Right ventricle myocardium superior (tissue), 1 donor: Measurements from ENCODE around the gene GLDC. TPM values are rescaled to one million over a fixed set of nuclear protein-coding genes. Genes with fewer than 3 reads are reported as not detected.
A peak's percentile ranks its signal among the peaks of the same experiment; 100 is the strongest.

Source experiments
- ATAC-seq: fragments of 200-7000 bp; cut with Tn5 transposase; one replicate; pipeline ENCODE4 v1.9.1; 2020; ENCODE audit warnings: mild to moderate bottlenecking; ENCODE audit not compliant: poor library complexity
- DNase-seq: peaks from one replicate; pipeline ENCODE4 v3.0.0-alpha.2; 2020
- intact Hi-C: fragments of 100-400 bp; cut with DNase I; formaldehyde crosslinking; loops from one replicate; pipeline ENCODE4 v1.11.2; 2022
- total RNA-seq: library from RNA; stranded (reverse); fragmentation: NEBNext Ultra II Directional; extraction: Animal tissue kit (Norgen Biotek cat#: 25700); gene quantifications from one replicate; pipeline ENCODE4 v1.2.1, GENCODE V29; 2021
- donor health status: DM: no; HTN: yes; CAD: no; lungs with severe emphysema.

GLDC gene
- total RNA-seq, 1 donor from 2014 or later: not detected

DNA sequence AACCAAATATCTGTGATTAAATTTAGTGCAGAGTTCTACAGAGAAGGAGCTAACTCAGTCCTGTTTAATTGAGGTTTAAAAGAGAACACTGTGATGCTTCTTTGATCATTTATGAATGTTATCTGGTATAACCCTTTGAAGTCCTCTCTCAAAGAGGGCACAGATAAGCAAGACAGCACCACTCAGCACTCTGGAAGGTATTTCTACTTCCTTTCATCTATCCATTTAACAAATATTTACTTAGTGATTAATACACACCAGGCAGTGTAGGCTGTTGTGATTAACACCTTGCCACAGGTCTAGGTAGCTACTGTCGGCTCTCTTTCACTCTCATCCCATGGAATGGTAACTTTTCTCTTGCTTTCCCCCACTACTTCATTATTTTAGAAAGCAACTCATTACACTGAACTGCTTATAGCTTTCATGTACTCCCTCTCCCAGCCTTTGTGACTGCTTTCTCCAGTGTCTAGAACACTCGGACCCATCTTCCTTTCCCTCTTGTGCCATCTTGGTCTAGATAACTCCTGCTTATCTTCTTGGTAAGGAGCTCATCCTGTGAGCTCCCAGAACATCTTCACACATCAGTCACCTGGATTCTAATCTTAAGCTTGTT is 54.7 kb downstream of the GLDC start:
- ATAC-seq (no peak), DNase-seq (no peak)
- intact Hi-C loops: no loop called here

DNA sequence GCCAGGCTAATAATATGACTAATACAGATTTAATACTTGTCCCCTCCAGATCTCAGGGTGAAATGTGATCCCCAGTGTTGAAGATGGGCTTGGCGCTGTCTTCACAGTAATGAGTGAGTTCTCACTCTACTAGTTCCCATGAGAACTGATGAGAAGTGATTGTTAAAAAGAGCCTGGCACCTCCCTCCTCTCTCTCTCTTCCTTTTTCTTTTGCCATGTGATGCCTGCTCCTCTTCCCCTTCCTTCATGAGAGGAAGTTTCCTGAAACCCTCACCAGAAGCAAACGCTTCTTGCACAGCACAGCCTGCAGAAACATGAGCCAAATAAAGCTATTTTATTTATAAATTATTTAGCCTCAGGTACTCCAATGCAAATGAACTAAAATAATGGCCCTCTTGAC is 55.2 kb downstream of the GLDC start:
- ATAC-seq: no peak
- intact Hi-C loops: no loop called here
- DNase-seq: no peak

DNA sequence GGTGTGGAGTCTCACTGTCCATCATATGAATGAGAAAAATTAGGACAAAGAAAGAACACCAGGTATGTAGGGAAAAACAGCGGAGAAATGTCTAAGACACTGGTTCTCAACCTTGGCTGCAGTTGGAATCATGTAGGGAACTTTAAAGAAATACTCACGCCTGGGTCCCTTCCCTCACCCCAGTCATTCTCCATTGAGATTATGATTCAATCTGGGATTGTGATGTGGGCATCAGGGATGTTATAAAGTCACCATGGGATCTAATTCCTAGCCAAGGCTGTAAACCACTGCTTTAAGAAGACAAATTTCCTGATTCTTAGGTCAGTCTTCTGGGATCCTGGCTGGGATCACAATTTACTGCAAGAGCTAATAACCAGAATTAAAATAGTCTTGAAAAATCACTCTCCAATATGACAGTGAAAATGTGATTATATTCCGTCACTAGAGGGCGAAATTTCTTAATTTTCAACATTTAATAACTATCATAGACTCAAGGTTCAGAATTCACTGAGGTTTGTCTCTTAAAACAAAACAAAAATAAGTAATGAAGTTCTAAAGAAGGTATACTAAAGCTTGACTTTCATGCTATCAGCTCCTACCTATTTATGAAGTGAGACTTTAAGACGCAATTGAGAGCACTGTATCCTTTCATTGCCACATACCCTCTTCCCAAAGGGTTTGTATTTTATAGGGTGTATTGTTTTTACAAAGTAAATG is 60.5 kb downstream of the GLDC start:
- DNase-seq (no peak), ATAC-seq (peak; percentile 45)
- intact Hi-C loops: loop anchor here (10.0 kb wide), 1 partner anchor 80 kb away; no protein-coding TSS in a partner anchor

DNA sequence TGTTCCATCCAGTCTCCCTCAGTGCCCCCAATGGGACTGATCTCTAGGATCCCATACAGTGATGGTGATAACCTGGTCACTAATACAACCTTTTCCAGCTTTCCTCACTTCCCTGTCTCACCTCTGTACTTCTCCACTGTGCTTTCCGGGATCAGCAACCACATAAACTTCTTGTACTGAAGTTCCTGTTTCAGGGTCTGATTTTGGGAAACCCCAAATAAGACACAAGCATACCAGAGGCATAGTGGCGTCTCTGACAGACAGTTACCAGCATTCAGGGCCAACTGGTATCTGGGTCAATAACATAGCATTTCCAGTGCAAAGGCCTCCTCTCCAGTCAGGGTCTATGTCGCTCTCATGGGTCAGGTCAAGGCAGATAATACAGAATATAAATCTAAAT is 64.3 kb downstream of the GLDC start:
- ATAC-seq: no peak
- no peak for DNase-seq
- intact Hi-C loops: loop anchor here (10.0 kb wide), 1 partner anchor 84 kb away; no protein-coding TSS in a partner anchor

DNA sequence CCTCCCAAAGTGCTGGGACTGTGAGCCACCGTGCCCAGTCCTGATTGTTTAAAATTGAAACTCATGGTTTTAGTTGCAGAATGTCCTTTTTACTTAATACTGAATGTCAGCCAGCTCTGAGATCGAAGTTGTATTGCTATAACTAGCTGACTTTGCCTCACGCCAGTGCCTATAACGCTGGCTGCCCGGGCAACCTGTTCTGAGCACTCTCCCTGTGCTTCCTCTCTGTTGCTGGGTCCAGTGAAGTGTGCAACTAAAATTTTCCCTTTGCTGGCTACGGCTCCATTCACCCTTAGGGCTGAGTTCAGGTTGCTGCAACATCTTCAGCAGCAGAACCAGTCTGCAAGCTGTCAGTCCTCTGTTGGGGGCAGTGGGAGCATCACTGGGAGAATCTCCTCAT is 65.9 kb downstream of the GLDC start:
- ATAC-seq: no peak
- no peak for DNase-seq
- intact Hi-C loops: loop anchor here (10.0 kb wide), 1 partner anchor 85 kb away; no protein-coding TSS in a partner anchor

DNA sequence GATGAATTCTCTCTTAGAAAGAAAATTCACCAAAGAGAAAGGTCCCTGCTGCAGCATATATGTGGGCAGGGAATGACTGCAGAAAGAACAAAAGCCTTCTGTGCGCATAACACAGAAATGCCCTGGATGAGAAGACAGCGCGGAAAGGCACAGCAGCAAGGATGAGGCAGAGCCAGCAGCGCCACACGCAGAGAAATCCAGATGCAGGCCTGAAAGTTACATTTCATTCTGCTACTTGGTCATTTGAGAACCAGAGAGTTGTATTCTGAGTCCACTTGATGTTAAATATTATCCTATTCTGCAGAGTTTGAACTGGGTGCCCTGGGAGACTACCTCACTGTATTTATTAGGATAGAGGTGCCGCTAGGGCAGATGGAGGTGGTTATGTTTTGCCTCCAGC is 68.5 kb downstream of the GLDC start:
- ATAC-seq: no peak
- intact Hi-C loops: no loop called here
- DNase-seq: no peak

DNA sequence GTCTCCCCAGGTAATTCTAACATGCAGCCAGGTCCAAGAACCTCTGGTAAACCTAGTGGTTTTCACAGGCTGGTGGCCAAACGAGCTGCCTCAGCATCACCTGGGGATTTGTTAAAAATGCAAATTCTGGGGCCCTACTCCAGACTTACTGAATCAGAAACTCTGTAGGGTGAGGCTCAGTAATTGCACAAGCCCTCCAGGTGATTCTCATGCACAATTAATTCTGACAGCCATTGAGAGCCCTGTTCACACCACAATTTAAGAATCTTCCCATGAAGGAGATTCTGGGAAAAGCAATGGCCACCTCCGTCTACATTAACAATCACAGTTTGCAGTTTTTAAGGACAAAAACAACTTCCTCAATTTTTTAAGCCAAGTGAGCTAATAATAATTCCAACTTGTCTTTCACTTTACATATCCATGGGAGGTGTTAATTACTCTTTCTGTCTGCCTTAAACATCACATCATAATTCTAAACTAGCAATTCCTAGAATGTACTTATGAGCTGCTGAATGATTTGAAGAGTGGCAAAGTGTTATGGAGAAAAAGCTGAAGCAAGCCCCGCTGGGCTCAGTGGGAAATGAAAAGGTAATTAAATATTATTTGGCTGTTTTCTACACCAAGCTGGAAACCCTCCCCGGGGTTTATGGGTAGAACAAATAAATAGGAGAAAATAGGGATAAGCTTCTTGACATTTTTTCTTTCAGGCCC is 70.0 kb downstream of the GLDC start:
- ATAC-seq (no peak), DNase-seq (no peak)
- intact Hi-C loops: no loop called here

DNA sequence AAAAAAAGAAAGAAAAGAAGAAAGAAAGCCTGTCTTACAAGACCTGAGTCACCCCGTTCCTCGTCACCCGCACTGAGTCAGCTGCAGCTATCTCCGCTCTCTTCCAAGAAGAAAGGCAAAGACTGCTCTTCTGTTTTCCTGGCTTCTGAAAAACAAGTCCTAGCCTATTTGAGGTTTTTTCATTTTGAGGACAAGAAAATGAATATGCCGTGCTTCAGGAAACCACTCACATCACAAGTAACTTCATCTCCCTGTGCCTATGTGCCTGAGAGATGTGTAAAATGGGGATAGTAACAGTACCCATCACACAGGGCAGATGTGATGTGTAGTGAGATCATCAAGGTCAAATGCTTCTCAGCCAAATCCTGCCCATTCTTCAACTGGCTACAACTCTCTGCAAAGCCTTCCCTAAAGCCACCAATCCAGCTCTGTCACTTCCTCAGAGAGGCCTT is 78.4 kb downstream of the GLDC start:
- intact Hi-C loops: no loop called here
- ATAC-seq (no peak), DNase-seq (no peak)

DNA sequence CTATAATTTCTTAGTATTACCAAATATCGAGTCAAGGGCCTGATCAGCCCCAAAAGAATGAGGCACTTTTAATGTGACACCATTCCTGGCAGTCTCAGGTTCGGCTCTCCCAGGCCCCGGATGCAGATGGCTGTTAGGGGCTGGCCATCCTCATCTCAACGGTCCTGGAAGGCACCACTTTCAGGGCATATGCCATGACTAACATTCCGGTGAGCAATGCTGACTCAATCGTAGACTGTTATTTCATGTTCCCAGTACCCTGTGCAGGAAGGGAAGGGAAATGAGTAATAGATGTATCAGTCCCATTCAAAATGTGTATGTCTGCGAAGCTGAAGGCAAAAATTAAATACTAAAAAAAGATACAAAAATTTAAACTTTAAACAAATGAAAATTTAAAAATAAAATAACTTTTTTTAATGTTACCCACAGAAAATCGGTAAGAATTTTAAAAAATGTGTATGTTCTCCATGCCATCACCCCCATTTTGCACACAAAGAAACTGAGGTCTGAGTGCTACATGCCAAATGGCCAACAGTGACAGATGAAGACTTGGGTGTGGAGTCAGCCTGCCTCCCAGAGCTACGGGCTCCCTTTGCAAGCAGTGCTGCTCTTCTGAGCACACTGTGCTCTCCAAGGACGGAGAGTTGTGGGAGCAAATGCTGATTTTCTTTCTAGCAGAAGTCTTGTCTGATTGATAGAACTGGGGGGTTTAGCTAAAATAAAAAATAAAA is 79.0 kb downstream of the GLDC start:
- DNase-seq (no peak), ATAC-seq (no peak)
- intact Hi-C loops: no loop called here

DNA sequence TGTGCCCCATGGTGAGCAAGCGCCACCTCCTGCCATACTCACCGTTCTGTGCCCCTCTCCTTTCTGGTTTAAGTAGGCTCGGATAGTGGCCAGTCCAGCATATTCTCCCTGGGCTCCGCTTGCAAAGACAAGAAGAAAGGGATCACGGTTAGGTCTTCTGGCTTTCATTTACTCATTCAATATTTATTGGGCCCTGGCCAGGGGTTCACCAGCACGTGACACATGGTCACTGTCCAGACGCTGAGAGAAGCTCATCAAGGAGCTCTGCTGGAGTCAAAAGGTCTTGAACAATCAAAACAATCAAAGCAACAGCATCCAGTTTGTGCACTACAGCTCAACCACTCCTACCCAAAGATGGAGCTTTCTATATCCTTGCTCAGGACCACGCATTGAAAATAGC is 80.2 kb downstream of the GLDC start:
- intact Hi-C loops: no loop called here
- ATAC-seq (no peak), DNase-seq (no peak)

DNA sequence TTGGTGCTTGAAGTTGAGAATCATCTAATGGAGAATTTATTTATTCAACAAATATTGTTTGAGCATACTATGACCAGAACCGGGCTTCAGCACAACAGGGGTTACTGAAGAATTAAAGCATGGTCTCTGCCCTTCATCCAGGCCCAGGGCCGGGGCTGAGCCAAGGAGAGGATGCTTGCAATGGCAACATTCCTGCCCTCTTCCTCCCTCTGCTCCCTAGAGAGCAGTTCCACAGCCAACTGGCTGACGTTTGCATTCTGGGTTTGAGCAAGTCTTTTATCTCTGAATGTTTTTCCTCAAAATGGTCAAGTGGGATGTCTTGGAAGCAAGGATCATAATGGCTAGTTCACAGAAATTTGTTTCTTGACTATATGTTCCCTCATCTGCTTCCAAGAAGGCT is 80.7 kb downstream of the GLDC start:
- ATAC-seq (no peak), DNase-seq (peak; percentile 62)
- intact Hi-C loops: no loop called here

DNA sequence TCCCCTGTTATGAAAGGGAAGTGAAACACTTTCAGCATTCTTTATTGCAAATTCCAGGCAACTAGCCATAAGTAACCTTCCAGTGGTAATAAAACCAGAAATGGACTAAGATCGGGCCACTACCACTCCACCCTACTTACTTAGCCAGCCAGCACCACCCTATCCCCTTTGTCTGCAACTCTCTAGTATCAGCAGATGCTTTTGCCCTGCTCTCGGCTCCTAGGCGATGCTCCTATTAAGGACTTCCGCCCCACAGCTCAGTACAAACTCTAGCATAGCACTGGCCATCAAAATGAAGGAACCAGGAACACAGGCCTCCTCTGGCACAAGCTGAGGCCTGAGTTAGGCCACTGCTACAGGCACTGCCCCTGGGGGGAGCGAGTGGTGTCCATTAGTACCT is 81.2 kb downstream of the GLDC start:
- no peak for DNase-seq
- intact Hi-C loops: no loop called here
- peak; percentile 38 for ATAC-seq

DNA sequence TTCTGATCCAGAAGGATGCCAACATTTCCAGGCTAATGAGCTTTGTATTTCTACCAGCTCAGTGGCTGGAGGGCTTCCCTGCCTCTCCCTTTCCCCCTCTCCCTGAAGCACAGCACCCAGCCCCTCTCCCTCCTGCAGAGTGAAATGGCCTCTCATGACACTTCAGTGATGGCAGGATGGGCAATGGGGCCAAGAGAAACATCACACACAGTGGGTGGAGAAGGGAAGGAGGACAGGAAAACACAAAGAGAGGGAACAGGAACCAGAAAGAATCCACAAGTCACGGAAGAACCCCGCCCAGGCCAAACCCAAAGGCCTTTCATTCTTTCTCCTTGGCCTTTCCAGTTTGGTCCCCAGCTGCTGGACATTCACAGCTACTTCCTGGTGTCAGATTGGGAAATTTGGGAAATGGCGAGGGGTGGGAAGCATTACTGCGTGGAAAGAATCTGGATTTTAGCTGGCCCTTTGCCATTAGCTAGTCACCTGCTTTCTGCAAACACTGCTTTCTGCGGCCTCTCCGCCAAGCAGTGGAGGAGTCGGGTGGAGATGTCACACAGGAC is 82.6 kb downstream of the GLDC start:
- intact Hi-C loops: no loop called here

DNA sequence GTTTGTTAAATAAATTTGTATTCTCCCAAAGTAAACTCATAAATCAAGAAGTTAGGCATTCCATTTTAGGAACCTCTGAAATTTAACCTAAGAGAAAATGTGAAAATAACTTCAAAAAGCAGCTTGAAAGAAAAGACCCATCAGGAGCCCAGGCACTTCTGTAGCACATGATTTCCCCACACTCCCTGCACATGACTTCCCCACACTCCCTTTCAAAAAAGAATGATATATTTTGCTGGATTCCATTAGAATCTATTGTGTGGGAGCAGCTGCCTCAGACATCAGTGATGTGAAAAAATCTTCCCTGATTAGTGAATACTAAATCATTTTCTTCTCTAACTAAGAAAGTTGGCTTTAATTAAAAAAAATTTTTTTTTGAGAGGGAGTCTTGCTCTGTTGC is 83.3 kb downstream of the GLDC start:
- intact Hi-C loops: no loop called here
- DNase-seq (no peak), ATAC-seq (no peak)

More for the DNA sequence above, 82.6 kb downstream of the GLDC start:
- DNase-seq (no peak), ATAC-seq (no peak)

DNA sequence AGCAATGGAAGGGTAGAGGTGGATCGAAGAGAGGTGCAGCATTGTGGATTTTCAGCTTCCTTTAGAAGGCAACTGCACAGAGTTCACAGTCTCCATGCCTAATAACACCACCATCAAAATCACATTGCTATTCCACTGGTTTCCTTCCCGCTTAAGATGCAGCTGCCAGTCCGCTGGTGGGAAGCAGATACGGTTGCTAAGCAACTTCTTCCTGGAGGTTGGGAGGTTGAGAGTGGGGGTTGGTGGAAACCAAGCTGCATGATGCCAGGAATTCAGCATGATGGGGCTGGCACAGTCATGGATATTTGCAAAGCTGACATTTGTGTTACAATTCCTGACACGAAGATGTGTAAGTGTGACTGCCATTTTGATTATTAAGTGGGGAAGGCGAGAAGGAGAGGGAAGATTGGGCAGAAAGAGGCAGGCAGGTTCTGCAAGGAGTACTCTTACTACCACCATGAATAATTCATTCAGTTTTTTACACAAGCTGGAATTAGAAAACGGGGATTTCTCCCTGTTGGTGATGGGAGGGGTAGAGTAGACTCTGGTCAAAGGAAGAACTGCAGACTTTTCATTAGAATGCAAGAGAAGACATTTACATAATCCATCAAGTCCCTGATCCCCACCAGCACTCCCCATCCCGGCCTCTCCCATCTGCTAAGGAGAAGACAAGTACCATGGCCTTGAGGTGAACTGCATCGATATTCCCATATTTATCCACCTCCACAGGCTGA is 87.5 kb downstream of the GLDC start:
- ATAC-seq (no peak), DNase-seq (no peak)
- intact Hi-C loops: no loop called here

DNA sequence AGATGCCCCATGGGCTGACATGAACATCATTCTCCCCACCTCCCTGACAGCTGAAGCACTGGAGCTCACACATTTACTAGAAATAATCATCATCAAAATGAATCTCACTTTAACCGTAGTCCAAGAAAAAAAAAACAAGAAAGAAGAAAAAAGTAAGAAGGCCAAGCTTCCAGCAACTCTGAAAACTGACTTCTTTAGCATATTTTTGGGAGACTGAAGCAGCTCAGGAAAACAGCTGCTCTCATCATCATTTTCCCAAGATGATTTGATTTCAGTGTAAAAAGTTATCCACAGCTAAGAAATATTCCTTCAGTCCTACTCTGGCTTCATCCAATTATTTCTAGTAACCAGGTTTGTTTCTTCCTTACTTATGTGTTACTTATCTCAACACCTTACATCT is 91.7 kb downstream of the GLDC start:
- ATAC-seq: no peak
- no peak for DNase-seq
- intact Hi-C loops: no loop called here

DNA sequence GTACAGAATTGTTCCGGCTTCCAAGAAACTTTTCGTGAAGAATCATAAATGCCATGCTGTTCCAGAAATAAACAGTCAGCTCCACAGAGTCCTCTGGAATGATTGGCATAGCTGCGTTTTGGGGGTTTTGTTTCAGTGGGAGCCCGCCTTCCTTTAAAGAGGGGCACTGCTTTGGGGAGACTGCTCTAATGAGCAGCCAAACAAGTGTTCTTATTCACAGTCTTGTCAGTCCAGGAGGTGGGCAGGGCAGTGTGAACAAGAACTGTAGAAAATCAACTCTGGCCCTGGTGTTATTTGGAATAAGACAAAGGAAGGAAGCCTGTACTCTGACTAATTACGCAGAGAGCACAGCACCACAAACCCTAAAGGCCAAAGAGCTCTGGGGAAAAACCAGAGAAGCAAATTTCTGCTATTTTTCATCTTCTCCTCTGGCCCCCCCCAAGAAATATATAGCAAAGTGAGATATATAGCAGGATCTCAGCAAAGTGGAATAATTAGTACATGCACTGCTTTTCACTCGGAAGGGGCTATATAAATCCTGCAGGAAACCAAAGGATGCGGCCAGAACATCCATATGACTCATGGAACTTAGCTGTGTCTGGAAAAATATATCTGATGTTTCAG is 92.9 kb downstream of the GLDC start:
- no peak for DNase-seq
- intact Hi-C loops: no loop called here
- no peak for ATAC-seq

DNA sequence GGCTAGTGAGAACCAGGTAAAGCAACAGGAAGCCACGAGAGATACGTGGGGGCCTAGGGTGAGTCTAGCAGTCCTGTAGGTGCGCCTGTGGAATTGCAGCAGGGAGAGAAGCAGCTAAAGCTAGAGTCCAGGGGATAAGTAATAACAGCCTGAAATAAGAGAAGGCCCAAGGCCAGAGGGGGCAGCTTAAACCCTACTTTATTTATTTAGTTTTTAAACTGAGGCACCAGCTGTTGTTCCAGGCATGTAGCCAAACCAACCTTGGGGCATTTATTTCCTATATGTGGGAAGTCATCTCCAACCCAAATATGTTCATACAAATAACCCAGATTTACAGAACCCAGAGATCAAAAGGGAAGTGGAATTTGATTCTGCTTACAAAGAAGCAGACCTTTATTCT is 93.5 kb downstream of the GLDC start:
- no peak for ATAC-seq
- intact Hi-C loops: no loop called here
- DNase-seq: no peak
